Measurements from ENCODE around the gene FNBP1.
"Not testable (repeated sequence)": the region's sequence is repeated elsewhere in the genome, so short reads cannot be mapped to it uniquely, and the experiment has no call there.

Gene FNBP1

GRCh38 chr9:130021123-130021522, 21.9 kb downstream of the FNBP1 start:
- no peaks in the 10 kb centered on the region; the same call in 1 of the 2 replicates for H3K9me3 ChIP-seq
- no peak for DNase-seq
- no peaks in the 10 kb centered on the region; the same call in 1 of the 2 replicates for H3K36me3 ChIP-seq
- TF ChIP-seq CTCF (IDR thresholded peaks at IDR 0.05; ENCODE audit: low read depth, low read length) = no peak
- no peaks in the 10 kb centered on the region for H3K4me1 ChIP-seq
- H3K27me3 ChIP-seq = no peaks in the 10 kb centered on the region
- H3K4me3 ChIP-seq (ENCODE audit: low read depth, low read length) = no peak overlapping the region

GRCh38 chr9:130020618-130021017, 22.4 kb downstream of the FNBP1 start:
- Histone ChIP-seq H3K4me3 (ENCODE audit: low read depth, low read length) (no peak overlapping the region), H3K9me3 (no peaks in the 10 kb centered on the region; the same call in 1 of the 2 replicates), H3K36me3 (no peaks in the 10 kb centered on the region; the same call in 1 of the 2 replicates), H3K27me3 (no peaks in the 10 kb centered on the region), H3K4me1 (no peaks in the 10 kb centered on the region)
- no peak for DNase-seq
- TF ChIP-seq CTCF (IDR thresholded peaks at IDR 0.05; ENCODE audit: low read depth, low read length) = no peak

- Histone ChIP-seq H3K4me3 (ENCODE audit: low read depth, low read length) (no peak overlapping the region), H3K36me3 (no peaks in the 10 kb centered on the region; the same call in 1 of the 2 replicates), H3K27me3 (no peaks in the 10 kb centered on the region), H3K9me3 (no peaks in the 10 kb centered on the region; the same call in 1 of the 2 replicates), H3K4me1 (no peaks in the 10 kb centered on the region)
- TF ChIP-seq CTCF (IDR thresholded peaks at IDR 0.05; ENCODE audit: low read depth, low read length) = no peak
- DNase-seq = no peak
Measured at GRCh38 chr9:130018265-130018664, 24.7 kb downstream of the FNBP1 start.

GRCh38 chr9:130017510-130017909, 25.5 kb downstream of the FNBP1 start:
- not testable (repeated sequence) for H3K4me3 ChIP-seq (ENCODE audit: low read depth, low read length)

DNA sequence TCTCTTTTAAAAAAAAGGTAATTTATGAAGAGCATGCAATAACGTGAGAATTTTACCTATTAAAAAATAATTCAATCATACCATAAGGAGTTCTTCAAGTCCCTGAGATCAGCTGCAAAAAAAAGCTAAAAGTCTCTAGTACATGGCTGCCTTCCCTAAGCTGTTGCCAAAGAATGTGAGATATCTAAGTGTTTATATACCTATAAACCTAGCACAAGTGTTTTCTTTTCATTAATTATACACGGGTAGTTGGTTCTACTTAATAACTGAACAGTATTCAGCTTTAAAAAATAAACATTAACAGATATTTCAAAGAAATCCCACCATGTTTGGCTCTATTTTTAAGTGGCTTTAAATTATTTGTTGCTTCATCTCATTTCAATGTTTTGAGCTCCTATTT, 25.9 kb downstream of the FNBP1 start:
- no peak for DNase-seq
- Histone ChIP-seq H3K36me3 (peaks cover under 1% of the 10 kb centered on the region; the same call in 1 of the 2 replicates), H3K4me1 (no peaks in the 10 kb centered on the region), H3K9me3 (no peaks in the 10 kb centered on the region; the same call in 1 of the 2 replicates), H3K4me3 (ENCODE audit: low read depth, low read length) (no peak overlapping the region), H3K27me3 (no peaks in the 10 kb centered on the region)
- no peak for TF ChIP-seq CTCF (IDR thresholded peaks at IDR 0.05; ENCODE audit: low read depth, low read length)

More at GRCh38 chr9:130017510-130017909, 25.5 kb downstream of the FNBP1 start:
- not testable (repeated sequence) for H3K4me1 ChIP-seq, H3K36me3 ChIP-seq, DNase-seq, H3K27me3 ChIP-seq, H3K9me3 ChIP-seq

GRCh38 chr9:130015353-130016019, 27.5 kb downstream of the FNBP1 start:
- Histone ChIP-seq H3K9me3 (no peaks in the 10 kb centered on the region; the same call in 1 of the 2 replicates), H3K36me3 (peaks cover 2% of the 10 kb centered on the region; the same call in 1 of the 2 replicates), H3K27me3 (no peaks in the 10 kb centered on the region), H3K4me3 (ENCODE audit: low read depth, low read length) (no peak overlapping the region), H3K4me1 (no peaks in the 10 kb centered on the region)
- no peak for DNase-seq
- TF ChIP-seq CTCF (IDR thresholded peaks at IDR 0.05; ENCODE audit: low read depth, low read length) = no peak

Data from BE2C (cell line).